H9 (cell line): ENCODE data around the gene MAST1. TPM values are rescaled to one million over a fixed set of nuclear protein-coding genes. Genes with fewer than 3 reads are reported as not detected.

Experiments
- DNase-seq: peaks from one replicate; pipeline ENCODE4 v3.0.0-alpha.2; 2017
- H2AFZ ChIP-seq: one replicate; pipeline ENCODE4 v1.6.1; 2013; ENCODE audit warnings: mild to moderate bottlenecking, low read length, control low read depth, moderate library complexity
- H2AK5ac ChIP-seq: 2 replicates; pipeline ENCODE4 v1.6.1; 2013; ENCODE audit warnings: low read length, control low read depth, mixed read lengths; ENCODE audit not compliant: insufficient read length
- H2BK120ac ChIP-seq: one replicate; pipeline ENCODE4 v1.6.1; 2013; ENCODE audit warnings: low read depth, mild to moderate bottlenecking, low read length, control low read depth, inconsistent platforms; ENCODE audit not compliant: poor library complexity, severe bottlenecking
- H2BK12ac ChIP-seq: 2 replicates; pipeline ENCODE4 v1.6.1; 2013; ENCODE audit warnings: low read length, control low read depth, mixed read lengths, low read depth; ENCODE audit not compliant: insufficient read length
- H2BK15ac ChIP-seq: 2 replicates; pipeline ENCODE4 v1.6.1; 2013; ENCODE audit warnings: low read depth, low read length, control low read depth
- H2BK20ac ChIP-seq: one replicate; pipeline ENCODE4 v1.6.1; 2013; ENCODE audit warnings: low read depth, mild to moderate bottlenecking, low read length, control low read depth, inconsistent platforms; ENCODE audit not compliant: poor library complexity, severe bottlenecking
- H2BK5ac ChIP-seq: 2 replicates; pipeline ENCODE4 v1.6.1; 2013; ENCODE audit warnings: low read length, control low read depth, mixed read lengths; ENCODE audit not compliant: insufficient read length
- H3K14ac ChIP-seq: 2 replicates; pipeline ENCODE4 v1.6.1; 2013; ENCODE audit warnings: low read length, control low read depth; ENCODE audit not compliant: insufficient read depth
- H3K18ac ChIP-seq: 2 replicates; pipeline ENCODE4 v1.6.1; 2013; ENCODE audit warnings: low read depth, mild to moderate bottlenecking, mixed read lengths, low read length, control low read depth; ENCODE audit not compliant: insufficient read length
- H3K23ac ChIP-seq: 2 replicates; pipeline ENCODE4 v1.6.1; 2013; ENCODE audit warnings: low read length, control low read depth, mixed read lengths, low read depth; ENCODE audit not compliant: insufficient read length
- H3K23me2 ChIP-seq: 2 replicates; pipeline ENCODE4 v1.6.1; 2013; ENCODE audit warnings: low read depth, mild to moderate bottlenecking, mixed read lengths, low read length, control low read depth; ENCODE audit not compliant: insufficient read length, poor library complexity, severe bottlenecking
- H3K27ac ChIP-seq: 2 replicates; pipeline ENCODE4 v1.5.1; 2013; ENCODE audit warnings: low read length, control low read depth, mixed read lengths, low read depth; ENCODE audit not compliant: insufficient read length
- H3K27me3 ChIP-seq: 2 replicates; pipeline ENCODE4 v1.6.1; 2013; ENCODE audit warnings: low read length, control low read depth, inconsistent platforms; ENCODE audit not compliant: insufficient read depth
- H3K4ac ChIP-seq: 2 replicates; pipeline ENCODE4 v1.6.1; 2013; ENCODE audit warnings: low read depth, mild to moderate bottlenecking, control low read depth, inconsistent platforms, low read length, moderate library complexity
- H3K4me1 ChIP-seq: 2 replicates; pipeline ENCODE4 v1.6.1; 2013; ENCODE audit warnings: low read length, control low read depth, inconsistent platforms; ENCODE audit not compliant: insufficient read depth
- H3K4me2 ChIP-seq: 2 replicates; pipeline ENCODE4 v1.6.1; 2013; ENCODE audit warnings: low read length, control low read depth, mixed read lengths; ENCODE audit not compliant: insufficient read length, insufficient read depth
- H3K56ac ChIP-seq: 2 replicates; pipeline ENCODE4 v1.6.1; 2013; ENCODE audit warnings: low read depth, mild to moderate bottlenecking, mixed read lengths, low read length, control low read depth; ENCODE audit not compliant: insufficient read length
- H3K79me1 ChIP-seq: 2 replicates; pipeline ENCODE4 v1.6.1; 2013; ENCODE audit warnings: low read depth, mild to moderate bottlenecking, moderate library complexity, low read length, control low read depth, inconsistent platforms; ENCODE audit not compliant: insufficient read depth, poor library complexity, severe bottlenecking
- H3K79me2 ChIP-seq: 2 replicates; pipeline ENCODE4 v1.6.1; 2013; ENCODE audit warnings: low read length, control low read depth, inconsistent platforms; ENCODE audit not compliant: insufficient read depth
- H3K9ac ChIP-seq: 2 replicates; pipeline ENCODE4 v1.6.1; 2013; ENCODE audit warnings: low read length, control low read depth, mixed read lengths; ENCODE audit not compliant: insufficient read length; ENCODE audit errors: extremely low read depth
- H3K9me3 ChIP-seq: one replicate; pipeline ENCODE4 v1.6.1; 2013; ENCODE audit warnings: low read depth, low read length, inconsistent platforms; ENCODE audit not compliant: control insufficient read depth
- H3T11ph ChIP-seq: one replicate; pipeline ENCODE4 v1.6.1; 2013; ENCODE audit warnings: mild to moderate bottlenecking, low read length, control low read depth, inconsistent platforms
- H4K20me1 ChIP-seq: one replicate; pipeline ENCODE4 v1.6.1; 2013; ENCODE audit not compliant: control insufficient read depth, insufficient read length, insufficient read depth
- H4K5ac ChIP-seq: 2 replicates; pipeline ENCODE4 v1.6.1; 2013; ENCODE audit warnings: low read depth, mild to moderate bottlenecking, mixed read lengths, low read length, control low read depth; ENCODE audit not compliant: insufficient read length
- H4K8ac ChIP-seq: replicated peaks from 2 replicates; pipeline ENCODE4 v1.6.1; 2013; ENCODE audit warnings: low read length, control low read depth, mixed read lengths, low read depth; ENCODE audit not compliant: insufficient read length
- H4K91ac ChIP-seq: 2 replicates; pipeline ENCODE4 v1.6.1; 2013; ENCODE audit warnings: low read depth, mild to moderate bottlenecking, moderate library complexity, mixed read lengths, low read length, control low read depth; ENCODE audit not compliant: insufficient read length
- H3K27ac Mint-ChIP-seq, 3 experiments: 2 replicates in 2 of 3; 3 replicates in 1 of 3; pipeline ENCODE4 v1.8.0; 2020 to 2021; ENCODE audit warnings: mixed read lengths in 3 of 3, mild to moderate bottlenecking in 1 of 3, moderate library complexity in 1 of 3
- H3K27me3 Mint-ChIP-seq: 2 replicates; pipeline ENCODE4 v1.8.0; 2021; ENCODE audit warnings: low read depth, mild to moderate bottlenecking, moderate library complexity, mixed read lengths
- H3K36me3 Mint-ChIP-seq, 3 experiments: 2 replicates in 2 of 3; 3 replicates in 1 of 3; pipeline ENCODE4 v1.8.0; 2020 to 2021; ENCODE audit warnings: low read depth in 3 of 3, mixed read lengths in 3 of 3; ENCODE audit not compliant: insufficient read depth in 1 of 3
- H3K4me1 Mint-ChIP-seq, 2 experiments: 2 replicates each; pipeline ENCODE4 v1.8.0; 2020; ENCODE audit warnings: mixed read lengths in 2 of 2
- H3K4me3 Mint-ChIP-seq, 2 experiments: 2 replicates in 1 of 2; 3 replicates in 1 of 2; pipeline ENCODE4 v1.8.0; 2020 to 2021; ENCODE audit warnings: mild to moderate bottlenecking in 2 of 2, mixed read lengths in 2 of 2, moderate library complexity in 1 of 2
- H3K9me3 Mint-ChIP-seq, 2 experiments: 2 replicates in 1 of 2; 3 replicates in 1 of 2; pipeline ENCODE4 v1.8.0; 2020; ENCODE audit warnings: mild to moderate bottlenecking in 2 of 2, mixed read lengths in 2 of 2, moderate library complexity in 1 of 2
- CTCF ChIP-seq: fragments of 200-600 bp; sonication (generic); conservative IDR thresholded peaks from 3 replicates; pipeline ENCODE4 v1.8.0; 2021; ENCODE audit warnings: antibody characterized with exemption, mild to moderate bottlenecking
- WGBS: extraction: QIAGEN DNeasy Blood & Tissue Kit; methylation state at CpG from one replicate; pipeline ENCODE4 v1.1.7; 2013; ENCODE audit warnings: missing lambda C conversion rate, low lambda C conversion rate, mixed read lengths; ENCODE audit not compliant: insufficient read length; ENCODE audit errors: extremely low coverage; 5-methylcytosine and 5-hydroxymethylcytosine counted together
- total RNA-seq: library from RNA; stranded (reverse); gene quantifications from 2 replicates; pipeline ENCODE4 v1.2.1, GENCODE V29; 2021

The MAST1 gene
- total RNA-seq, 1 experiment from 2014 or later: 15.1 TPM

DNA sequence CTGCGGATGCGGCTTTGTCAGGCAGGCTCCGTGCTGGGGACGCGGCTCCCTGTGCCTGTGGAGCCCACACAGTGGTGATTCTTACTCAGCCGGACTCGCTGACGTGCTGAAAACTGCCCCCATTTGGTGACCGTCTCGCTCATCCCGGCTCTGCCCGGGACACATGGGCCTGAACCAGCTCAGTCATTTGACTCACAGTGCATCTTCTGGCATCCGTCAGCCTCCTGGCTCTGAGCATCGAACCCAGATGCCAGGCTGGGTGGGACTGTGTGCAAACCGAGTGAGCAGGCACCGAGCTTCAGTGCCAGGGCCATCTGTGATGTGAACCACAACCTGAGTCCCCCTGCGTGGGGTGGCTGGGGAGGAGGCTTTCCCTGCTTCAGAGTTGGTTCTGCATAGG lies 58.1 kb downstream of the MAST1 start:
- H4K5ac ChIP-seq: no peak overlapping the region
- no peaks in the 10 kb centered on the region for H3K27me3 ChIP-seq
- no peak overlapping the region for H2AK5ac ChIP-seq
- peaks cover 2 to 8% of the 10 kb centered on the region in 2 experiments; a peak in 1 of 4 replicates for H3K4me1 Mint-ChIP-seq
- no peak overlapping the region for H3K18ac ChIP-seq
- H2BK15ac ChIP-seq: no peak overlapping the region
- no peak overlapping the region for H3K23ac ChIP-seq
- H3K4me3 Mint-ChIP-seq: no peak overlapping the region
- WGBS: no CpG with 5 or more reads among the region's 17 CpGs
- H4K20me1 ChIP-seq: no peaks in the 10 kb centered on the region
- no peaks in the 10 kb centered on the region; a peak in 1 of 5 replicates for H3K9me3 Mint-ChIP-seq
- H3K27ac Mint-ChIP-seq: no peak overlapping the region
- no peak overlapping the region for H2BK5ac ChIP-seq
- H3K4me2 ChIP-seq: no peak overlapping the region
- H4K91ac ChIP-seq: no peak overlapping the region
- no peak overlapping the region for H3K14ac ChIP-seq
- no peaks in the 10 kb centered on the region; the same call in 1 of the 2 replicates for H3K79me2 ChIP-seq
- no peaks in the 10 kb centered on the region for H3K9me3 ChIP-seq
- H2BK20ac ChIP-seq: no peak overlapping the region
- no peak overlapping the region for H2BK12ac ChIP-seq
- DNase-seq: no peak
- H3K4ac ChIP-seq: no peak overlapping the region
- no peak overlapping the region for H3K9ac ChIP-seq
- H2BK120ac ChIP-seq: no peak overlapping the region
- no peak overlapping the region for H4K8ac ChIP-seq
- H2AFZ ChIP-seq: no peak overlapping the region
- no peak overlapping the region for H3K56ac ChIP-seq
- TF ChIP-seq CTCF: no peak
- H3K27ac ChIP-seq: no peak overlapping the region
- H3K36me3 Mint-ChIP-seq: peaks cover 35 to 60% (median 53%) of the 10 kb centered on the region in 3 experiments; a peak in 6 of 7 replicates
- peaks cover 4% of the 10 kb centered on the region for H3K23me2 ChIP-seq
- no peaks in the 10 kb centered on the region for H3K4me1 ChIP-seq
- no peak overlapping the region for H3T11ph ChIP-seq
- H3K79me1 ChIP-seq: no peaks in the 10 kb centered on the region
- no peaks in the 10 kb centered on the region for H3K27me3 Mint-ChIP-seq
